SJSA1 (cell line): ENCODE results near the gene LBR. TPM values are rescaled to one million over a fixed set of nuclear protein-coding genes. Genes with fewer than 3 reads are reported as not detected.
"Not testable (repeated sequence)": the region's sequence is repeated elsewhere in the genome, so short reads cannot be mapped to it uniquely, and the experiment has no call there.

Experiments
- DNase-seq, 2 experiments: peaks; one replicate each; pipeline ENCODE4 v3.0.0-alpha.2; 2015 to 2020; ENCODE audit warnings: low spot score in 2 of 2, low read depth in 1 of 2
- H3K27ac ChIP-seq: fragments of 250-450 bp; sonication (Bioruptor Pico); 2 replicates; pipeline ENCODE4 v1.5.1; 2020; ENCODE audit warnings: mild to moderate bottlenecking, moderate library complexity
- H3K27me3 ChIP-seq: fragments of 250-450 bp; sonication (Bioruptor Pico); replicated peaks from 2 replicates; pipeline ENCODE4 v1.5.1; 2020; ENCODE audit warnings: mild to moderate bottlenecking, moderate library complexity
- H3K36me3 ChIP-seq: fragments of 250-450 bp; sonication (Bioruptor Pico); 2 replicates; pipeline ENCODE4 v1.5.1; 2020; ENCODE audit warnings: mild to moderate bottlenecking
- H3K4me1 ChIP-seq: fragments of 250-450 bp; sonication (Bioruptor Pico); replicated peaks from 2 replicates; pipeline ENCODE4 v1.6.1; 2021; ENCODE audit warnings: mild to moderate bottlenecking
- H3K4me3 ChIP-seq: fragments of 250-450 bp; sonication (Bioruptor Pico); 2 replicates; pipeline ENCODE4 v1.5.1; 2020; ENCODE audit warnings: mild to moderate bottlenecking
- H3K9me3 ChIP-seq: fragments of 250-450 bp; sonication (Bioruptor Pico); replicated peaks from 2 replicates; pipeline ENCODE4 v1.5.1; 2020; ENCODE audit warnings: mild to moderate bottlenecking
- total RNA-seq: library from RNA; depleted of rRNA; stranded (reverse); fragments of >200 nt; shearing (Covaris generic); gene quantifications from 2 replicates; pipeline ENCODE4 v1.2.3, GENCODE V29; 2014; rRNA removed

Gene LBR
- 58.7 and 66.8 TPM in 2 replicates for total RNA-seq

GRCh38 chr1:225427235-225428067, at the start of gene LBR:
LBR (minus strand) TSS chr1:225428038; CDS start chr1:225424075, 3,963 bp downstream.
- Histone ChIP-seq H3K4me3 (peak within 1 kb of the TSS; percentile 92), H3K4me1 (peaks cover 40% of the 10 kb centered on the region), H3K36me3 (peaks cover 14% of the 10 kb centered on the region), H3K27ac (peak within 1 kb of the TSS; percentile 81), H3K27me3 (no peaks in the 10 kb centered on the region), H3K9me3 (no peaks in the 10 kb centered on the region)
- DNase-seq: peak in 1 of 2 experiments; percentile 79

GRCh38 chr1:225477296-225477911, 49.6 kb upstream of the LBR start:
- Histone ChIP-seq H3K27ac (no peak overlapping the region), H3K27me3 (no peaks in the 10 kb centered on the region), H3K4me3 (no peak overlapping the region), H3K4me1 (peaks cover 10% of the 10 kb centered on the region), H3K9me3 (no peaks in the 10 kb centered on the region), H3K36me3 (no peaks in the 10 kb centered on the region)
- no peak for DNase-seq

GRCh38 chr1:225476538-225476988, 48.7 kb upstream of the LBR start:
- H3K4me3 ChIP-seq: no peak overlapping the region
- DNase-seq: no peak

GRCh38 chr1:225476100-225476511, 48.3 kb upstream of the LBR start:
- Histone ChIP-seq H3K9me3 (no peaks in the 10 kb centered on the region), H3K4me1 (peaks cover 7% of the 10 kb centered on the region), H3K4me3 (no peak overlapping the region), H3K27ac (no peak overlapping the region), H3K27me3 (no peaks in the 10 kb centered on the region), H3K36me3 (no peaks in the 10 kb centered on the region)
- DNase-seq: no peak

More at GRCh38 chr1:225476538-225476988, 48.7 kb upstream of the LBR start:
- Histone ChIP-seq H3K27me3 (no peaks in the 10 kb centered on the region), H3K9me3 (no peaks in the 10 kb centered on the region), H3K36me3 (no peaks in the 10 kb centered on the region), H3K27ac (no peak overlapping the region), H3K4me1 (peaks cover 7% of the 10 kb centered on the region)

GRCh38 chr1:225474986-225475820, 47.4 kb upstream of the LBR start:
- H3K27ac ChIP-seq: no peak overlapping the region
- no peak overlapping the region for H3K4me3 ChIP-seq
- H3K36me3 ChIP-seq: no peaks in the 10 kb centered on the region
- H3K27me3 ChIP-seq: no peaks in the 10 kb centered on the region
- DNase-seq: peak in 1 of 2 experiments; percentile 80
- no peaks in the 10 kb centered on the region for H3K9me3 ChIP-seq
- H3K4me1 ChIP-seq: peaks cover 7% of the 10 kb centered on the region

GRCh38 chr1:225474439-225474985, 46.7 kb upstream of the LBR start:
- H3K9me3 ChIP-seq: no peaks in the 10 kb centered on the region
- H3K4me3 ChIP-seq: no peak overlapping the region
- no peak for DNase-seq
- peaks cover 7% of the 10 kb centered on the region for H3K4me1 ChIP-seq
- H3K36me3 ChIP-seq: no peaks in the 10 kb centered on the region
- H3K27me3 ChIP-seq: no peaks in the 10 kb centered on the region
- no peak overlapping the region for H3K27ac ChIP-seq

GRCh38 chr1:225473676-225474438, 46.0 kb upstream of the LBR start:
- H3K27ac ChIP-seq, H3K27me3 ChIP-seq, H3K4me3 ChIP-seq, H3K36me3 ChIP-seq, H3K9me3 ChIP-seq, DNase-seq, H3K4me1 ChIP-seq: not testable (repeated sequence)

GRCh38 chr1:225473266-225473665, 45.4 kb upstream of the LBR start:
- not testable (repeated sequence) for H3K27me3 ChIP-seq, H3K27ac ChIP-seq, DNase-seq, H3K9me3 ChIP-seq, H3K36me3 ChIP-seq, H3K4me1 ChIP-seq, H3K4me3 ChIP-seq

- no peak overlapping the region for H3K27ac ChIP-seq
- DNase-seq: peak in 1 of 2 experiments; percentile 40
- no peaks in the 10 kb centered on the region for H3K27me3 ChIP-seq
- peaks cover 17% of the 10 kb centered on the region for H3K4me1 ChIP-seq
- H3K36me3 ChIP-seq: no peaks in the 10 kb centered on the region
- H3K4me3 ChIP-seq: no peak overlapping the region
- H3K9me3 ChIP-seq: no peaks in the 10 kb centered on the region
Measured at GRCh38 chr1:225471453-225472301, 43.8 kb upstream of the LBR start.

GRCh38 chr1:225471109-225471452, 43.2 kb upstream of the LBR start:
- Histone ChIP-seq H3K9me3 (no peaks in the 10 kb centered on the region), H3K4me3 (no peak overlapping the region), H3K4me1 (peaks cover 17% of the 10 kb centered on the region), H3K36me3 (no peaks in the 10 kb centered on the region), H3K27ac (no peak overlapping the region), H3K27me3 (no peaks in the 10 kb centered on the region)
- no peak for DNase-seq

GRCh38 chr1:225470211-225471108, 42.6 kb upstream of the LBR start:
- Histone ChIP-seq H3K4me1 (peaks cover 17% of the 10 kb centered on the region), H3K36me3 (no peaks in the 10 kb centered on the region), H3K4me3 (no peak overlapping the region), H3K9me3 (no peaks in the 10 kb centered on the region), H3K27me3 (no peaks in the 10 kb centered on the region), H3K27ac (no peak overlapping the region)
- DNase-seq: no peak
